BLaER1 (cell line): ENCODE measurements around the gene PATJ.
"Not testable (repeated sequence)": the region's sequence is repeated elsewhere in the genome, so short reads cannot be mapped to it uniquely, and the experiment has no call there.

ENCODE experiments used
- H3K27ac ChIP-seq: shearing (Covaris generic); formaldehyde crosslinking; 2 replicates; pipeline ENCODE4 v1.8.1; 2022
- H3K27me3 ChIP-seq: shearing (Covaris generic); formaldehyde crosslinking; 2 replicates; pipeline ENCODE4 v1.8.1; 2022
- H3K36me3 ChIP-seq: shearing (Covaris generic); formaldehyde crosslinking; 2 replicates; pipeline ENCODE4 v1.8.1; 2022
- H3K4me1 ChIP-seq: shearing (Covaris generic); formaldehyde crosslinking; 2 replicates; pipeline ENCODE4 v1.8.1; 2022
- H3K4me2 ChIP-seq: shearing (Covaris generic); formaldehyde crosslinking; 2 replicates; pipeline ENCODE4 v1.8.1; 2022
- H3K4me3 ChIP-seq: shearing (Covaris generic); formaldehyde crosslinking; 2 replicates; pipeline ENCODE4 v1.8.1; 2022
- H3K9ac ChIP-seq: shearing (Covaris generic); formaldehyde crosslinking; 2 replicates; pipeline ENCODE4 v1.8.1; 2022
- H3K9me3 ChIP-seq: shearing (Covaris generic); formaldehyde crosslinking; 2 replicates; pipeline ENCODE4 v1.8.1; 2022
- H4K20me1 ChIP-seq: shearing (Covaris generic); formaldehyde crosslinking; 2 replicates; pipeline ENCODE4 v1.8.1; 2022
- Cebpa-rat ChIP-seq: shearing (Covaris generic); IDR thresholded peaks from 2 replicates; pipeline ENCODE4 v1.8.1; 2022

PATJ gene

GRCh38 chr1:61887076-61887867 is 145.0 kb downstream of the PATJ start:
- no peak overlapping the region for H3K4me3 ChIP-seq
- no peak overlapping the region for H3K27ac ChIP-seq
- no peak overlapping the region for H3K4me2 ChIP-seq
- no peak overlapping the region for H3K9ac ChIP-seq
- no peaks in the 10 kb centered on the region for H3K4me1 ChIP-seq
- H3K36me3 ChIP-seq: no peaks in the 10 kb centered on the region
- H4K20me1 ChIP-seq: no peaks in the 10 kb centered on the region
- TF ChIP-seq Cebpa-rat: no peak
- no peaks in the 10 kb centered on the region for H3K27me3 ChIP-seq
- no peaks in the 10 kb centered on the region for H3K9me3 ChIP-seq

DNA sequence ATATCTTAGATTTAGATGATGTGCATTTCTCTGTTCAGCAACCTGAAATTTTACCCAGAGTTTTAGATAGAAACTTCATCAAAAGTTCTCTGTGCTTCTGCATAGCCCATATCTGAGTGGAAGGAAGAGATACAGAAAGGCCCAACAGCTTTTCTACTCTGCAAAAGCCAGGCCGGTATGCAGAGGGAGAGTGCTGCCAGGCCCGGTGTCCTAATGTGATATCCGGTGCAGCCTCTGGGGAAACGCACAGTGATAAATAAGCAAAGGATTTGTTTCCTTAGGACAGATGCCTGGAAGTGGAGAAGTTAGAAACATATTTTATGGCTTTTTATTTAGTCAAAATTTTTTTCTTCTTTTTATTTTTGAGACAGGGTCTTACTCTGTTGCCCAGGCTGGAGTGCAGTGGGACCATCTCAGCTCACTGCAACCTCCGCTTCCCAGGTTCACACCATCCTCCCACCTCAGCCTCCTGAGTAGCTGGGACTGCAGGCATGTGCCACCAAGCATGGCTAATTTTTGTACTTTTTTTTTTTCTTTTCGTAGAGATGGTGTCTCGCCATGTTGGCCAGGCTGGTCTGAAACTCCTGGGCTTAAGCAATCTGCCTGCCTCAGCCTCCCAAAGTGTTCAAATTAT is 145.8 kb downstream of the PATJ start:
- Histone ChIP-seq H3K4me2 (no peak overlapping the region), H3K9me3 (no peaks in the 10 kb centered on the region), H4K20me1 (no peaks in the 10 kb centered on the region), H3K27ac (no peak overlapping the region), H3K4me3 (no peak overlapping the region), H3K9ac (no peak overlapping the region), H3K4me1 (no peaks in the 10 kb centered on the region), H3K27me3 (no peaks in the 10 kb centered on the region), H3K36me3 (no peaks in the 10 kb centered on the region)
- TF ChIP-seq Cebpa-rat: no peak

DNA sequence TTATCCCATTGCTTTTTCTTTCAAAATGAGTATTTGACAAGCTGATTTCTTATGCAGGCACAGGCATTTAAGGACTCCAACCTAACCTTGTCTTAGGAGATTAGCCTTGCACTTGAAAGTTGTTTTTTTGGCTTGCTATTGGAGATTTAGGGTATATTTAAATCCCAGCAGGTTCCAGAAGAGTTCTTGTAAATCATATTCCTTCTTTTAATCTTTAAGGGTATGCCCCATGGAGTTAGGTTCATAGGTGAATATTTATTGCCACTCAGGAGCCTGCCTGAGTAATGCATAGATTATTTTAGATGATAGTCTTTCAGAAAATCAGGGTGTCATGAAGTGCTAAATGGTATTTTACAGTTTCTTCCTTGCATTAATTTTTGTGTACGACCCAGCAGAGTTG is 146.5 kb downstream of the PATJ start:
- Histone ChIP-seq H3K27me3 (no peaks in the 10 kb centered on the region), H4K20me1 (no peaks in the 10 kb centered on the region), H3K36me3 (no peaks in the 10 kb centered on the region)

DNA sequence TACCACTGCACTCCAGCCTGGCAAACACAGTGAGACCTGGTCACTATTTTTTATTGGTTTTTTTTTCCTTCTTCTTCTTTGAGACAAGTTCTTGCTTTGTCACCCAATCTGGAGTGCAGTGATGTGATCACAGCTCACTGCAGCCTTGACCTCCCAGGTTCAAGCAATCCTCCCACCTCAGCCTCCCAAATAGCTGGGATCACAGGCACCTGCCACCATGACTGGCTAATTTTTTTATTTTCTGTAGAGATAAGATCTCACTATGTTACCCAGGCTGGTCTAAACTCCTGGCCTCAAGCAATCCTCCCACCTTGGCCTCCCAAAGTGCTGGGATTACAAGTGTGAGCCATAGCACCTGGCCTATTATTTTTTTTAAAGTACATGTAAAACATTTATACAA is 148.2 kb downstream of the PATJ start:
- not testable (repeated sequence) for H3K27ac ChIP-seq, H3K27me3 ChIP-seq, H4K20me1 ChIP-seq, H3K4me2 ChIP-seq, H3K4me3 ChIP-seq, H3K9ac ChIP-seq, H3K36me3 ChIP-seq, H3K4me1 ChIP-seq, H3K9me3 ChIP-seq

More for the DNA sequence above, 146.5 kb downstream of the PATJ start:
- no peak overlapping the region for H3K4me3 ChIP-seq
- no peak overlapping the region for H3K4me2 ChIP-seq
- no peak overlapping the region for H3K9ac ChIP-seq
- H3K27ac ChIP-seq: no peak overlapping the region
- no peaks in the 10 kb centered on the region for H3K4me1 ChIP-seq
- H3K9me3 ChIP-seq: no peaks in the 10 kb centered on the region
- no peak for TF ChIP-seq Cebpa-rat

- no peak overlapping the region for H3K4me2 ChIP-seq
- no peak overlapping the region for H3K27ac ChIP-seq
- H3K4me3 ChIP-seq: no peak overlapping the region
- no peaks in the 10 kb centered on the region for H3K27me3 ChIP-seq
- H3K36me3 ChIP-seq: no peaks in the 10 kb centered on the region
- peaks cover 23% of the 10 kb centered on the region for H3K9me3 ChIP-seq
- H3K9ac ChIP-seq: no peak overlapping the region
- H3K4me1 ChIP-seq: no peaks in the 10 kb centered on the region
- H4K20me1 ChIP-seq: no peaks in the 10 kb centered on the region
- TF ChIP-seq Cebpa-rat: no peak
Observed at GRCh38 chr1:61892977-61893376, 150.7 kb downstream of the PATJ start.

GRCh38 chr1:61894296-61894695 is 152.0 kb downstream of the PATJ start:
- not testable (repeated sequence) for H4K20me1 ChIP-seq, H3K27ac ChIP-seq

DNA sequence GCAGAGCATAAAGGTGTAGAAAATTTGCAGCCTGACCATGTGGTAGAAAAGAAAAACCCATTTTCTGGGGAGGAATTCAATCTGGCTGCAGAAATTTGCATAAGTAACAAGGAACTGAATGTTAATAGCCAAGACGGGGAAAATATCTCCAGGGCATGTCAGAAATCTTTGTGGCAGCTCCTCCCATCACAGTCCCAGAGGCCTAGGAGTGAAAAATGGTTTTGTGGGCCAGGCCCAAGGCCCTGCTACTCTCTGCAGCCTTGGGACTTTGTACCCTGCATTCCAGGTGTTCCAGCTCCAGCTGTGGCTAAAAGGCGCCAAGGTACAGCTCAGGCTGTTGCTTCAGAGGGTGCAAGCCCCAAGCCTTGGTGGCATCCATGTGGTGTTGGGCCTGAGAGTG is 152.9 kb downstream of the PATJ start:
- H3K4me1 ChIP-seq: no peaks in the 10 kb centered on the region
- H3K27ac ChIP-seq: no peak overlapping the region
- no peak for TF ChIP-seq Cebpa-rat
- H3K4me3 ChIP-seq: no peak overlapping the region
- H3K27me3 ChIP-seq: no peaks in the 10 kb centered on the region
- H4K20me1 ChIP-seq: no peaks in the 10 kb centered on the region
- no peak overlapping the region for H3K4me2 ChIP-seq
- H3K9ac ChIP-seq: no peak overlapping the region
- no peaks in the 10 kb centered on the region for H3K36me3 ChIP-seq
- H3K9me3 ChIP-seq: peaks cover 23% of the 10 kb centered on the region

More at GRCh38 chr1:61894296-61894695, 152.0 kb downstream of the PATJ start:
- H3K27me3 ChIP-seq, H3K4me3 ChIP-seq, H3K4me2 ChIP-seq, H3K9ac ChIP-seq, H3K4me1 ChIP-seq, H3K36me3 ChIP-seq: not testable (repeated sequence)
- H3K9me3 ChIP-seq: peaks cover 23% of the 10 kb centered on the region

- Histone ChIP-seq H3K27me3 (no peaks in the 10 kb centered on the region), H3K4me2 (no peak overlapping the region), H3K27ac (no peak overlapping the region), H3K9ac (no peak overlapping the region), H3K36me3 (no peaks in the 10 kb centered on the region), H3K9me3 (peaks cover 23% of the 10 kb centered on the region), H3K4me3 (no peak overlapping the region), H3K4me1 (no peaks in the 10 kb centered on the region), H4K20me1 (no peaks in the 10 kb centered on the region)
- TF ChIP-seq Cebpa-rat: no peak
Observed at GRCh38 chr1:61898658-61899057, 156.4 kb downstream of the PATJ start.

DNA sequence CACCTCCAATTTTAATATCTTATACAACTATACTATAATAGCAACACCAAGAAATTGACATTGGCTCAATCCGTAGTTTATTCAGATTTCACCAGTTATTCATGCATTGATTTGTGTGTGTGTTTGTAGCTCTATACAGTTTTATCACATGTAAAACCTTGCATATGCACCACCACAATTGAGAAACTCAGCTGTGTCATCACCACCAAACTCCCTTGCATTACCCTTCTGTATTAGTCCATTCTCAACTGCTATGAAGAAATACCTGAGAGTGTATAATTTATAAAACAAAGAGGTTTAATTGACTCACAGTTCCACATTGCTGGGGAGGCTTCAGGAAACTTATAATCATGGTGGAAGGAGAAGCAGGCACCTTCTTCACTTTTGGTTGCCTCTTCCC is 162.1 kb downstream of the PATJ start:
- no peak overlapping the region for H3K4me3 ChIP-seq
- no peak for TF ChIP-seq Cebpa-rat

GRCh38 chr1:61907102-61907501 is 164.8 kb downstream of the PATJ start:
- no peak overlapping the region for H3K27ac ChIP-seq
- H4K20me1 ChIP-seq: no peaks in the 10 kb centered on the region
- no peak overlapping the region for H3K4me3 ChIP-seq
- no peaks in the 10 kb centered on the region for H3K27me3 ChIP-seq
- no peaks in the 10 kb centered on the region for H3K36me3 ChIP-seq
- no peak overlapping the region for H3K9ac ChIP-seq
- H3K9me3 ChIP-seq: no peaks in the 10 kb centered on the region
- H3K4me2 ChIP-seq: no peak overlapping the region
- no peak for TF ChIP-seq Cebpa-rat
- H3K4me1 ChIP-seq: no peaks in the 10 kb centered on the region

More for the DNA sequence above, 162.1 kb downstream of the PATJ start:
- no peak overlapping the region for H3K4me2 ChIP-seq
- H3K27me3 ChIP-seq: no peaks in the 10 kb centered on the region
- H3K9me3 ChIP-seq: no peaks in the 10 kb centered on the region
- H3K36me3 ChIP-seq: no peaks in the 10 kb centered on the region
- no peaks in the 10 kb centered on the region for H3K4me1 ChIP-seq
- H3K27ac ChIP-seq: no peak overlapping the region
- no peak overlapping the region for H3K9ac ChIP-seq
- H4K20me1 ChIP-seq: no peaks in the 10 kb centered on the region
